NOMO-1 (cell line): ENCODE data around the gene DEPDC5.

Experiments
- DNase-seq, 2 experiments: peaks; one replicate each; lab custom pipeline; 2025; ENCODE audit not compliant: unreplicated experiment in 2 of 2; lab: John Stamatoyannopoulos, UW

DEPDC5 gene

DNA sequence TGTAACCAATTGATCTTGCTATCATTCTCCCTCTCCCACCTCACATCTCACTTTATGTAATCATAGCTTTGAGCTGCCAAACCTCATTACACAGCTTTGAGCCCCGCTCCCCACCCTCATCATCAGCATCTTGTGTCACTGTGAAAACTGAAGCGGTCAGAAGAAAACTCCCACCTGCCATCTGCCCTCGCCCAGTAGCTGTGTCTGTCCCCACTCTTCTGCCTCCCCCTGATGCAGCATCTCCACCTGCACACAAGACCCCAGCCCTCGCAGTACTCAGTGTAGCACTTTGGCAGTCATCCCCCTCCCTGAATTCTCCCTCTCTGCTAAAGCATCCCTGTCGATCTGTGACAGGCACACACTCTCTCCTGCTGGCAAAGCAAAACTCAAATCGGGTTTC is 130.2 kb downstream of the DEPDC5 start:
- DNase-seq, result no peak

DNA sequence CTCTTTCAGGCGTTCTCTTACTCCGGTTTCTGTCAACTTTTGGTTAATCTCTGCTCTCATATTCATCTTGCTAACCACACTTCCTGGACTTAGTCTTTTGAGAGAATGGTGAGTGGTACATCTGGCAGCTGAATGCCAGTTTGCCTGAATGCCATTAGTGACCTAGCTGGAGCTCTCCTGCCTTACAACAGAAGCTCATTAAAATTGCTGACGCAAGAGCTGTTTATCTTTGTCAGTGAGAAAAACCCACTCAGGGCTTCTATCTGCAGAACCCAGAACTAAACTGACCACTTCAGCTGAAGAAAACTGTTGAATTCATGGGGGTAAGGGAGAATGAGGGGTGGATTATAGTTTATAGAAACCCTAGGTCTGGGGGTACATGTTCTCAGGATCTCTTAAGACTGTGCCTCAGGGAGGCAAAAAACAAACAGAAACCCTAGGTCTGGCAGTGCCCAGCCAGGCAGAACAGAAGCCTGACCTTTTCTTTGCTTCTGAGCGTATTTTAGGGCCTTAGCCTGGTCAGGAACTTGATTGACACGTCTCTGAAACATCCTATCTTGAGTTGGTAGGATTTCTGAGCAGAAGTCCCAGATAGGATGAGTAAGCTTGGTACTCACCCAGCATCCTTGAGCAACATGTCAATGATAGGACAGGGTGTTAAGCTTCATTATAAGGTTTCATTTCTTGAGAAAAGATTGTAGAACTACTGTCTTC is 137.7 kb downstream of the DEPDC5 start:
- DNase-seq, result no peak

DNA sequence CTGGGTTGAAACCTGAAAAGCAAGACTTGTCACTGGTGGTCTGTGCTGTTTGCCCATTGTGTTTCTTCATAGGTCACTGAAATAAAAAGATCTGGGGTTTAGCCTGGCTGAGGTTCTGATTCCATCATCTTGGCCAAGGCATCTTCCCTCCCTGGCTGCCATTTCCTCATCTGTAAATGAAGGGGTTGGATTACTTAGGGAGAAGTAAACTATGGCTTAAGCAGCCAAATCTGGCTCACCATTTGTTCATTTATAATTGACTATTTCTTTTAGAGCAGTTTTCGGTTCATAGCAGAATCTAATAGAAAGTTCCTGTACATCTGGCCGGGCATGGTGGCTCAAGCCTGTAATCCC is 138.2 kb downstream of the DEPDC5 start:
- no peak for DNase-seq

DNA sequence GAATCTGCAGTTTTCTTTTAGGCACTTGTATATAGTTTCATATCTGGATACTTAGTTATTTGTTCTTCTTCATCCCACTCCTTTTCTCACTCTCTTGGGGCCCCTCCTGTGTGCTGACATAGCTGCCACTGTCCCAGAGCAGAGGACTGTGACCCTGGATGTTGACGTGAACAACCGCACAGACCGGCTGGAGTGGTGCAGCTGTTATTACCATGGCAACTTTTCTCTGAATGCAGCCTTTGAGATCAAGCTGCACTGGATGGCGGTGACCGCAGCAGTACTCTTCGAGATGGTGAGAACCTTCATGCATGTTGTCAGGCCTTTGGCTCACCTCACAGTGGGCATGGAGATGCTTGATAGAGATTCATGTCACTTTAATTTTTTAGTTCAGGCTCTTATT is 139.6 kb downstream of the DEPDC5 start:
- DNase-seq, result no peak

DNA sequence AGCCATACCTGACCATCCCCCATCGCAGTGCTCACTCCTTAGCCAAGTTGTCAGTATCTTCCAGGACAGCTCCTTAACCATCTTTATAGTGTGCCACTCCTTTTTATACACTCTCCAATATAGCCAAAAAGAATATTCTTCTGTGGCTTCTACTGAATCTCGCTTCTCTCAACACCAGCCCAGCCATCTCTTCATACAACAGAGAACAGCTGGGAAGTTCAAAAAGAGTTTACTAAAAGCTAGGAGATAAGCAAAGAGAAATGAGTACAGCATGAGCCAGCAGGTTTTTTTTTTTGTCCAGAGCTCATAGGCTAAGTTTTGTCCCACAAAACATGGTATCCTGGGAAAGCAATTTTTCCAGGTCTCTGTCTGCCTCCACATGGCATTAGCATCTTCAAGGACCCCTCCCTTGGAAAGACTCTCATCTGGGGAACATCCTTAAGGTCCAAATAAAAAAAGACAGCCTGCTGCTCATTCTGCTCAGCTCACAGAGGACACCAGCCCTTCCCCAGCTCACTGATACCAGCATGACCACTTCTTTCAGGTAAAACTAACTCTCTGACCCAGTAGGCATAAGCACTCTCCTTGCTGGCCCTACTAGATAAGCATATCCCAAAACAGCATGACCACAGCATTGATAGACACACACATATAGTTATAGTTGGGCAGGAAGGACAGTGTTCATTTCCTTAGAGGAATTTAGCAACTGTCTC is 141.7 kb downstream of the DEPDC5 start:
- no peak for DNase-seq

DNA sequence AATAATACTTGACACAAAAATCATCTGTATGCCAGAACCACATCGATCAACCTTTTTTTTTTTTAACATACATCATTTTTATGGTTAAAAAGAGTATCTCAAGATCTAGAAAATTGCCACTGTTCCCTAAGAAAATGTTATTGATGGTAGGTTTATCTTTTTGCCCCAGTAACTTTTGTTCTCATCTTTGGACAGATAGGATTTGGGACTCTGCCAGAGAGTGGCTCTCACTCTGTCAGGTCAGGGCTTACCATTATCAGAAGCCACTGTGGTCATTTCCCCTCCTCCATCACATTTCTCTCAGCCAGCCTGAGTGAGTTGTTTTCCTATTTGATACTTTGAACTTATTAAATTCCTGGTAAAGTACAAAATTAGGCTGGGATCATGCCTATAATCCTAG is 142.7 kb downstream of the DEPDC5 start:
- no peak for DNase-seq

DNA sequence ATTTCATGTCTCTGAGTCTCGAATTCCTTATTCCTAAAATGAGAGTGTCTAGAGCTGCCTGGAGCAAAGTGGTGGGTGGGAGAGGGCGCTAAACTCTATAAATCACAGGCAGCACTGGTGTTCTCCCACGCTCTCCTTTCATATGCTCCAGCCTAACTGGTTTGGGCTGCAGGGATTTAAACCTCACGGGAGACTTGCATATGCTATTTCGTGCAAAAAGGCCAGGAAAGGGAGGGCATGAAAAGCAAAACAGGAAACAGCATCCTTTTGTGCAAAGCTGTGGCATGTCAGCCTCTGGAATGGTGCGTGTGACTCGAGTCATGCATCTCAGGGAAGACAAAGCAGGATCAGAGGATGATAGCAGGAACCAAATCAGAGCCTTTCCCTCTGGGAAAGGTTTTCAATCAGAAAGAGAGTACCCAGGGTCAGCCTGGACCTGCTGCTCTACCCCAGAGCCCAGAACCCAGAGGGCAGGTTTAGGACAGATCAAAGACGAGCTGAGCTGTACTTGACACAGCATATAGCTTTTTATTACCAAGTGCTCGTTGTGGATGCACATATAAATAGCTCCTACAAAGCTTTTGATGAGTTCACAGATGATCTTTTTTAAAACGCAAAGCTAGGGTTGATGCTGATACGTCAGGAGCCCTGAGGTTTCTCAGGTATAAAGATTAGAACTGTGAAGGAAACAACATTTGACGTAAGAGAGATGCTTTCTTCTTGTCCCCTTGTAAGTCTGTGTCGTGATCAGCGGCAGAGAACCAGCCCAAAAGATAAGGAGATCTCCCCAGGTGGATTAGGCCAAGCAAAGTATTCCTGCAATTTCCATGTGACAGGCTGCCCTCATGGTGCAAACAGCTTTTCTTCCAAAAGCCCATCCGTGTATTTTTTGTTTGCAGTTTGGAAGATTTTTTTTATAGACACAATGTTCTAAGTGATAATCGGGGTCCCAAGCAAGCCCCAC is 144.3 kb downstream of the DEPDC5 start:
- DNase-seq, result no peak

DNA sequence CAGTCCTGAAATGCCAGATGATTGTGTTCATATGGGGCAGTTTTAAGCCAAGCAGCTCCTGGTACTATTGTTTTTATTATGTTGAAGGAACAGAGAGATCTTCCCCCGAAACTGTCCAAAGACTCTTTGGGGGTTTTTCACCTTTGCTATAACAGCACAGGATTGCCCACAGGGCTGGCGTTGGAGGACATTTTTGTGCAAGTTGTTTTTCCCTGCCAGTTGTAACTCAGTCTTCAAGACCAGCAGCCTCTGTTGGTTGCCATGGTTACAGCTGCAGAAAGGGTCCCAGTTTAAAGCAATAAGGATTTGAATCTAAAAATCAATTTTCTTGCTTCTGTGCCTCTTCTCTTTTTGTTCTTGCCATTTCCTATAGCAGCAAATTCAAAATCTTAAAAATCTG is 145.1 kb downstream of the DEPDC5 start:
- no peak for DNase-seq

DNA sequence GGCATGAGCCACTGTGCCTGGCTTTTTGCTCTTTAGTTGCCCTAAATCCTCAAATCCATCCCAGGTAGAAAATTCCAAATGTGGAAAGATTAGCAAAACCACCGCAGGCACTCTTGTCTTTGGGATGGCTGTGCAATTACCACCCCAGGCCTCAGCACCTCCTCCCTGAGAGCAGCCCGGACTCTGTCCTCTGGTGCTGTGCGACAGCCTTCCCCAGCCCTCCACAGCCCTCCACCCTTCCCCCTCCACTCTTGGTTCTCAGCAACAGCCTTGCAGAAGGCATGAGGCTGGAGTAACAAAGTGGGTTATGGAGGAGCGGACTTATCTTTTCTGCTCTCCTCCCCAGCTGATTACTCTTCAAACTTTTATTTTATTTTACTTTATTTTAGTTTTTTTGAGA is 145.8 kb downstream of the DEPDC5 start:
- no peak for DNase-seq

DNA sequence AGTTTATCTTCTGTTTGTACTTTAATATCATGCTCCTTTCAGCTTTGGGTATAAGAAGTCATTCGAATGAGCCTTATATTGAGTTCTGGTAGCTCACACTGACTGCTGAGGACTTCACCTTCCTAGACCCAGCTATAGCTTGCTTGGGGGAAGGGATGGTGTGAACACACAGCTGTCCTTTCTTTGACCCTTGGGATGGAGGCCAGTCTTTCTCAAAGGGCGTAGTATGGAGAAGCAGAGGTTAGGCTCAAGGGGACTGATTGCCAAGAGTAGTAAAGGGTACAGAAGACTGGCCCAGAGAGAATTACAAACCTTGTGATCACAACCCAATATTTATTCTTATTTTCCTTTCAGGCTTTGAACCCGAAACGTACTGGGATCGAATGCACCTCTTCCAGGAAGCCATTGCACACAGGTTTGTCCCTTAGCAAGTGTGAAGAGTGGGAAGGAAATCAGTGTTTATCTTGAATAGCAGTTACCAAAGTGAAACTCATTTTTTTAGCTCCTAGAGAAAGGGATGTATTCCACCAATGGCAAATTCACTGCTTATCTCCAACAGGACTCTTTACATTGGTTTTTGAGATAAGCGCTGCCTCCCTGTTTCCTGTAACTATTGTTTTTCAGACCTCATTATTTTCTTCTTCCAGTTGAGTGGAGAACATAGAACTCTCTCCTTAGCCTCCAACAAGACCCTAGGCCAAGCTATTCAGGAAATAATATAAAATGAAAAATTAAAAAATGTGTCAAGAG is 147.7 kb downstream of the DEPDC5 start:
- no peak for DNase-seq

DNA sequence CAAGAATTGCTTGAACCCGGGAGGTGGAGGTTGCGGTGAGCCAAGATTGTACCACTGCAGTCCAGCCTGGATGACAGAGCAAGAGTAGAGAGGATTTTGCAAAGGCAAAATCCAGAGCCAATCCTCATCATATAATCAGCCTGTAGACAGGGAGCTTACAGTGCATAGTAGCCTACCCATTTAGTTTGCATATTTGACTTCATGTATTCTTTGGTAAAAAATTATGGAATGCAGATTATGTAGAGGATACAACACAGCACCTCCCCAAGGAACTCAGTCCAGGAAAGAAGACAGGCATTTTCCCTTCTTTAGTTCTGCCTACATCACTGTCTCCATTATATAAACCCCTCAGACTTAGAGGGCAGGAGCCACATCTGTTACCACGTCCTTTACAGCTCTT is 150.8 kb downstream of the DEPDC5 start:
- no peak for DNase-seq

DNA sequence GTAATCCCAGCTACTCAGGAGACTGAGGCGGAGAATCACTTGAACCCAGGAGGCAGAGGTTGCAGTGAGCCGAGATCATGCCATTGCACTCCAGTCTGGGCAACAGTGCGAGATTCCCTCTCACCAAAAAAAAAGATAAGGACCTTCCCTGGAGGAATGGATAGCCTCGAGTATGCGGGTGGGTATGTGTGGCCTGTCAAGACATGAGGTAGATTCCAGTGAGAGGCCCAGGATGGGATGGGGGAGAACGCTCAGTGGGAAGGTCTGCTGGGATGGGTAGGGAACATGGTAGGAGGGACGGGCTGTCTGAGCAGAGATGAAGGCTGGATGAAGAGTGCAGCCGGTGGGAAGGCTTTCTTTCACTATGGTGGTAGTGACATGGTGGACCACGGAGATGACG is 151.5 kb downstream of the DEPDC5 start:
- DNase-seq, result no peak

DNA sequence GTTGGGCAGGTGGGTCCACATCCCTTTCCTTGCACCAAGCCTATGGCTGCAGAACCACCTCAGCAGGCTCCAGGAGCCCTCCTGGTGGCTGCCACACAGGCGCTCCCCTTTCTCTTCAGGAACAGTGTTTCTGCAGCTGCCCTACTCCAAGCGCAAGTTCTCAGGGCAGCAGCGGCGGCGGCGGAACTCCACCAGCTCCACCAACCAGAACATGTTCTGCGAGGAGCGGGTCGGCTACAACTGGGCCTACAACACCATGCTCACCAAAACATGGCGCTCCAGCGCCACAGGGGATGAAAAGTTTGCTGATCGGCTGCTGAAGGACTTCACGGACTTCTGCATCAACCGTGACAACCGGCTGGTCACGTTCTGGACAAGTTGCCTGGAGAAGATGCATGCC is 152.3 kb downstream of the DEPDC5 start:
- no peak for DNase-seq

DNA sequence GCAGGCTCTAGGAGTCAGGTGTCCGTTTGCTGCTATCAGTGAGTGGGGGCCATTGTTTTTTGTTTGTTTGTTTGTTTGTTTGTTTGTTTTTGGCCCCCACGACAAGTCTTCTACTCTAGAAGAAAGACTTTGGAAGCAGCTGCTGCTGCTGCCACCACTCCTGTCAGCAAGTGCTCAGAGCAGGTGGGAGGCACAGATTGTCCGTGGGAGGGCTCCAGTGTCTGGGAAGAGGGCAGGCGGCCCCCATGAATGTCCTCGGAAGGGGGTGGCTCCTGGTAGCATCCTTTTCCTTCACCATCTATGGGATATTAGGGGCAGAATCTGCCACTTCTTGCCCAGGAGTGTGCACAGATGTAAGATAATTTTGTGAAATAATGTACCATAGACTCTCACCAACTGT is 152.8 kb downstream of the DEPDC5 start:
- no peak for DNase-seq

DNA sequence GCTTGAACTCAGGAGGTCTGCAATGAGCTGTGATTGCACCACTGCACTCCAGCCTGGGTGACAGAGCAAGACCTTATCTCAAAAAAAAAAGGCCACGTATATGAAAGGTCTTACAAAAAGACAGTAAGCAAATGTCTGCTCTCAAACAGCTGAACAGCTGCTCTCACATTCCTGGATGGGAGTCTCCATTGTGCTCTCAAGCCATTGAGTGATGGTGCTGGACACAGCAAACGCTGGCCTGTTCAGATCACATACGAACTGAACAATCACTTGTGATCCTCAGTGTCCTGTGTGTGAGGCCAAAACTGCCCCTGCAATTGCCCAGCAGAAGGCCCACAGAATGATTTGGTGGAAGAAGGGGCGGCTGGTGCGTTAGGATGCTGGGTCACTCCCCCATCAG is 156.2 kb downstream of the DEPDC5 start:
- no peak for DNase-seq

DNA sequence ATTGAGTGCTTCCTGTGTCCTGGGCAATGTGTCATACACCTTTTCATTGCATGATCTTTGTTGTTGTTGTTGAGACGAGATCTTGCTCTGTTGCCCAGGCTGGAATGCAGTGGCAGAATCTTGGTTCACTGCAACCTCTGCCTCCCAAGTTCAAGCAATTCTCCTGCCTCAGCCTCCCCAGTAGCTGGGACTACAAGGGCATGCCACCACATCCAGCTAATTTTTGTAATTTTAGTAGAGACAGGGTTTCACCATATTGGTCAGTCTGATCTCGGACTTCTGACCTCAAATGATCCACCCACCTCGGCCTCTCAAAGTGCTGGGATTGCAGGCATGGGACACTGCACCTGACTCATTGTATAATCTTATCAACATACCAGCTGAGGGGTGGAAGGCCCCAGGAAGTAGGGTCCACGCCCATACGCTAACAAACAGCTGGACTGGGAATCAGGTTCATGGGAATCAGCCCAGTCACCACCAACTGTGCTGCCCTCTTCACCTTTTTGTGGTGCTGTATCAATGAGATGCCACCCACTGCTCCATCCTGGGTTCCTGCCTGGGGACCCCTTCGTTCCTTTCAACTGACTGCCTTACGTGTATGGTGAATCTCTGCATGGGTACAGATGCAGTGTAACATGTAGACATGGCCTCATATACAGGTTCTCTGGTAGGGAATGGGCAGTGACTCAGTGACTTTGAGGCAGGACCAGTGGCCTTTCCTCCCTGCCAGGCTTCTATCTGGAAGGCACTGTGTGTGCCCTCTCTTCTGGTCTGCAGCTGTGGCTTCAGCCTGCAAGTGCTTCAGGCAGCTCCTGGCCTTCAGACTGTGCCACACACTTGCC is 158.0 kb downstream of the DEPDC5 start:
- no peak for DNase-seq

DNA sequence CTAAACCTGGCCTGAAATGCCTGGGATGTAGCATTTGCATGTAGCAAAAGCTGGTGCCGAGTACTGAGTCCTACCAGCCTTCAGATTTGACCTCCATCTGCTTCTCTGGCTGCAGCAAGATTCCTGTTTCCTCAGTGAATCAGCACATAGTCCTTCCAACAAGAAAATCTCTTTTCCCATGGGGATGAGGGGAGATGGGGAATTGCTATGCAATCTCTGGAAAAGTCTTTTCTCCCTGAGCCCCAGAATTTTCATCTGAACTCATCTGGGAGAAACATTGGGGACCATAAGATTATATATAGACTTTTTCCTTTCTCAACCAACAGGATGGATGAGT is 158.6 kb downstream of the DEPDC5 start:
- no peak for DNase-seq

DNA sequence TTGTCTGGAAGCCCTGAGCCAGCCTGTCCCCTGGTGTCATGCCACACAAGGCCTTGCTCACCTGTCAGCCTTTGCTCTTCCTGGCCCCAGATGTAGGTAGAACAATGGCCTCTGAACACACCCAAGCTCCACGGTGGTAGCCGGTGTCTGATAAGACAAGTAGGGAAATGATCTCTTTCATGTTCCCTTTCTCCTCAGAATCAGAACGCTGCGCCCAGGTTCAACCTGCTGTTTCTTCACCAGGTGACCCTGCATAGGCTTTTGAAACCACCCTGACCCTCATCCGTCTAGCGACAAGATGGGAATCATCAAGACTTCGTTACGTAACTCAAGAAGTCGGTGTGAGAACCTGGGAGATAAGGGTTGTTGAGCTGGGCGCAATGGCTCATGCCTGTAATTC is 161.8 kb downstream of the DEPDC5 start:
- DNase-seq, result no peak

DNA sequence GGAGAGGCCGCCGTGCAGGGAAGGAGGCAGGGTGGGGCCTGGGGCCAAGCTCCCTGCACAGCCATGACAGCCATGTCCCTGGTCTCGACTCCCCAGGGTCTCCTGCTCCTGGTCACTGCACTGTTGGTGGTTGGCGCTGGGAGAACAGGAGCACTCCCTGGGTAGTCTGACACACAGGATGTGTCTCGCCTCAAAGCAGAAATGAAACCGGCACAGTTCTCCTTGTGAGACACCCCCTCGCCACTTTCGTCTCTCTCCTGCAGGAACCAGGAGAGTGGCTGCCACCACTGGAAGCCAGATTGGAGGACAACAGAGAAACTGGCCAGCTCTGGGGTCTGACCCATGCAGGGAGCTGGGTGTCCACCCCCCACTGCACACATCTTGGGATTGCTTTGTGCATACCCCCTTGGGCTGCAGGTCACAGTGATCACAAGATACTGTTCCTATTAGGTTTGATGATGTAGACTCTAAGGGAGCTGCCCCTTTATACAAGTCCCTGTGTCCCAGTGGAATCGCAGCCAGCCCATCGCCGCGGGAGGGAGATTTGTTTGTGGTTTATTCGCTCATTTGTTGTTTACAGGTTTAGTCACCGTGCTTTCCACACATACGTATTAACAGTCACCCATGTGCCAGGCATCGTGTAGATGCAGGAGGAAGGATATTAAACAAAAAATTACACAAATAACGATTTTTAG is 163.6 kb downstream of the DEPDC5 start:
- peak; percentile 61 to 81 for DNase-seq

DNA sequence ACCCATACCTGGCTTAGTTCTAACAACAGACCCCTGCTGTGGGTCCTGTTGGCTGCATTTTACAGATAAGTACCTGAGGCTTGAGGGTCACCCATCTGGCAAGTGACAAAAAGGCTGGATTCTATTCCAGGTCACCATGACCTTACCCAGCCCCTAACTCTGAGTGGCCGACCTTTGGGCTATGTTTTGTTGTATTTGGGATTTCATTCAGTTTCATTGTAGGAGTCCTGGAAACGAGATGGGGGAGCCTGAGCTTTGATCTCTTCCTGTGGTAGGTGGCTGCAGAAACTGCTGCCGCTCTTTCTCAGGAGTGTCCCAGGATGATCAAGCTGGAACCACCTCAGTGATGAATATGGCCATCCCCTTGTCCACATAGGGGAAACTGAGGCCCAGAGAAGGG is 165.9 kb downstream of the DEPDC5 start:
- DNase-seq, result no peak
